ENCODE measurements around the gene GTPBP3.

- TF ChIP-seq CTCF (conservative IDR thresholded peaks at IDR 0.05; ENCODE audit: low read length) (no peak), EZH2phosphoT487 (IDR thresholded peaks at IDR 0.05; ENCODE audit: borderline replicate concordance) (no peak)
Measured at GRCh38 chr19:17332360-17332676, 5.0 kb upstream of the GTPBP3 start.
